Smooth muscle cell (in vitro differentiated cells): ENCODE data around the gene RNASEH2C. TPM values are rescaled to one million over a fixed set of nuclear protein-coding genes. Genes with fewer than 3 reads are reported as not detected.
"Not testable (repeated sequence)": the region's sequence is repeated elsewhere in the genome, so short reads cannot be mapped to it uniquely, and the experiment has no call there.

Experiments used
- DNase-seq: peaks from one replicate; lab custom pipeline; 2025; ENCODE audit not compliant: unreplicated experiment; lab: John Stamatoyannopoulos, UW
- H2AFZ ChIP-seq: fragments of 200-600 bp; sonication (generic); 2 replicates; pipeline ENCODE4 v1.6.0; 2016; ENCODE audit warnings: antibody characterized with exemption, low read depth, mild to moderate bottlenecking
- H3F3A ChIP-seq: fragments of 200-600 bp; sonication (generic); 2 replicates; pipeline ENCODE4 v1.6.0; 2017; ENCODE audit warnings: antibody characterized with exemption, low read depth
- H3K27ac ChIP-seq: fragments of 200-600 bp; sonication (generic); 2 replicates; pipeline ENCODE4 v1.5.1; 2016; ENCODE audit warnings: low read depth, mild to moderate bottlenecking
- H3K27me3 ChIP-seq: fragments of 200-600 bp; sonication (generic); 2 replicates; pipeline ENCODE4 v1.6.1; 2016; ENCODE audit warnings: low read depth, mild to moderate bottlenecking
- H3K36me3 ChIP-seq: fragments of 200-600 bp; sonication (generic); 2 replicates; pipeline ENCODE4 v1.5.1; 2016; ENCODE audit warnings: low read depth
- H3K4me1 ChIP-seq: fragments of 200-600 bp; sonication (generic); 2 replicates; pipeline ENCODE4 v1.5.1; 2016; ENCODE audit warnings: low read depth
- H3K4me2 ChIP-seq: fragments of 200-600 bp; sonication (generic); 2 replicates; pipeline ENCODE4 v1.6.0; 2016; ENCODE audit warnings: mild to moderate bottlenecking
- H3K4me3 ChIP-seq: fragments of 200-600 bp; sonication (generic); 2 replicates; pipeline ENCODE4 v1.5.1; 2016; ENCODE audit warnings: mild to moderate bottlenecking
- H3K79me2 ChIP-seq: fragments of 200-600 bp; sonication (generic); 2 replicates; pipeline ENCODE4 v1.6.0; 2016; ENCODE audit warnings: low read depth, mild to moderate bottlenecking
- H3K9ac ChIP-seq: fragments of 200-600 bp; sonication (generic); 2 replicates; pipeline ENCODE4 v1.6.0; 2016; ENCODE audit warnings: low read depth
- H3K9me3 ChIP-seq: fragments of 200-600 bp; sonication (generic); replicated peaks from 2 replicates; pipeline ENCODE4 v1.5.1; 2016; ENCODE audit warnings: low read depth
- H4K20me1 ChIP-seq: fragments of 200-600 bp; sonication (generic); 2 replicates; pipeline ENCODE4 v1.6.0; 2016; ENCODE audit warnings: low read depth
- CTCF ChIP-seq: fragments of 200-600 bp; sonication (generic); IDR thresholded peaks from 2 replicates; pipeline ENCODE4 v1.5.1; 2017; ENCODE audit warnings: borderline replicate concordance, mild to moderate bottlenecking, antibody characterized with exemption; ENCODE audit not compliant: insufficient read depth, poor library complexity, severe bottlenecking
- WGBS: methylation state at CpG from one replicate; pipeline ENCODE4 v1.1.7; 2016; ENCODE audit warnings: low lambda C conversion rate; 5-methylcytosine and 5-hydroxymethylcytosine counted together
- polyA plus RNA-seq: library from polyadenylated mRNA; unstranded; fragments of >200 nt; fragmentation: Nextera tagmentation; extraction: Ambion mirVana; gene quantifications from 2 replicates; pipeline ENCODE4 v1.2.1, GENCODE V29; 2016
- total RNA-seq: library from RNA; depleted of rRNA; stranded (reverse); fragments of >200 nt; gene quantifications from 2 replicates; pipeline ENCODE4 v1.2.3, GENCODE V29; 2014

RNASEH2C gene
- total and polyA plus RNA-seq, 2 experiments from 2014 or later = 20.9 to 56.8 TPM

GRCh38 chr11:65764434-65764833, 43.8 kb upstream of the RNASEH2C start:
- no peak for TF ChIP-seq CTCF
- Histone ChIP-seq H3K4me2 (no peak overlapping the region), H3K4me1 (no peaks in the 10 kb centered on the region), H3K9me3 (no peaks in the 10 kb centered on the region), H3K27ac (no peak overlapping the region), H2AFZ (no peak overlapping the region), H4K20me1 (no peaks in the 10 kb centered on the region), H3K79me2 (no peaks in the 10 kb centered on the region), H3F3A (peaks cover 8% of the 10 kb centered on the region), H3K9ac (no peak overlapping the region), H3K27me3 (no peaks in the 10 kb centered on the region), H3K36me3 (no peaks in the 10 kb centered on the region), H3K4me3 (no peak overlapping the region)
- DNase-seq = no peak
- WGBS = 85% methylated on average over 5 of the region's 5 CpGs

GRCh38 chr11:65762816-65763215, 42.2 kb upstream of the RNASEH2C start:
- DNase-seq, H3K27me3 ChIP-seq, H3K79me2 ChIP-seq, H3K9ac ChIP-seq, H2AFZ ChIP-seq, H3K9me3 ChIP-seq, H3F3A ChIP-seq, H3K4me1 ChIP-seq, H3K27ac ChIP-seq, H4K20me1 ChIP-seq, H3K36me3 ChIP-seq, H3K4me2 ChIP-seq, H3K4me3 ChIP-seq: not testable (repeated sequence)
- WGBS = 95% methylated on average over 18 of the region's 29 CpGs

- not testable (repeated sequence) for H3F3A ChIP-seq, H3K4me1 ChIP-seq, H3K9me3 ChIP-seq, H3K27me3 ChIP-seq, H3K9ac ChIP-seq, H3K27ac ChIP-seq, H2AFZ ChIP-seq, H3K4me3 ChIP-seq, H3K4me2 ChIP-seq, H3K36me3 ChIP-seq, H4K20me1 ChIP-seq, H3K79me2 ChIP-seq, DNase-seq
- WGBS = 74% methylated on average over 5 of the region's 5 CpGs
Observed at GRCh38 chr11:65762169-65762568, 41.6 kb upstream of the RNASEH2C start.

- H3K36me3 ChIP-seq = no peaks in the 10 kb centered on the region
- H3K27me3 ChIP-seq = peaks cover 16% of the 10 kb centered on the region
- no peaks in the 10 kb centered on the region for H3K79me2 ChIP-seq
- H3K4me1 ChIP-seq = no peaks in the 10 kb centered on the region
- H3K27ac ChIP-seq = no peak overlapping the region
- H3F3A ChIP-seq = no peaks in the 10 kb centered on the region
- no peak for DNase-seq
- H3K9ac ChIP-seq = no peak overlapping the region
- no peaks in the 10 kb centered on the region for H4K20me1 ChIP-seq
- H3K9me3 ChIP-seq = no peaks in the 10 kb centered on the region
- WGBS = 95% methylated on average over 17 of the region's 17 CpGs
- no peak overlapping the region for H2AFZ ChIP-seq
- no peak overlapping the region for H3K4me2 ChIP-seq
- H3K4me3 ChIP-seq = no peak overlapping the region
- no peak for TF ChIP-seq CTCF
Observed at GRCh38 chr11:65745049-65745448, 24.5 kb upstream of the RNASEH2C start.

- H2AFZ ChIP-seq = no peak overlapping the region
- no peaks in the 10 kb centered on the region for H4K20me1 ChIP-seq
- no peak overlapping the region for H3K27ac ChIP-seq
- H3K9me3 ChIP-seq = no peaks in the 10 kb centered on the region
- no peak for DNase-seq
- H3K9ac ChIP-seq = no peak overlapping the region
- H3K27me3 ChIP-seq = peaks cover 12% of the 10 kb centered on the region
- H3F3A ChIP-seq = no peaks in the 10 kb centered on the region
- H3K36me3 ChIP-seq = no peaks in the 10 kb centered on the region
- no peak for TF ChIP-seq CTCF
- no peaks in the 10 kb centered on the region for H3K79me2 ChIP-seq
- no peaks in the 10 kb centered on the region for H3K4me1 ChIP-seq
- 83% methylated on average over 8 of the region's 8 CpGs for WGBS
- no peak overlapping the region for H3K4me3 ChIP-seq
- H3K4me2 ChIP-seq = no peak overlapping the region
Observed at GRCh38 chr11:65744699-65745042, 24.1 kb upstream of the RNASEH2C start.
